Psoas muscle (tissue), 8 donors: ENCODE data around the gene URM1. TPM values are rescaled to one million over a fixed set of nuclear protein-coding genes. Genes with fewer than 3 reads are reported as not detected.

Experiments
- ATAC-seq, 4 donors: fragments of 200-7000 bp; cut with Tn5 transposase; one replicate each; pipeline ENCODE4 v1.9.1; 2020; ENCODE audit warnings: moderate library complexity in 3 of 4, mild to moderate bottlenecking in 2 of 4
- DNase-seq, 2 donors: peaks; one replicate each; pipeline ENCODE4 v3.0.0-alpha.2; 2020
- H3K27ac ChIP-seq: fragments of 200-600 bp; one replicate; pipeline ENCODE4 v1.8.0; 2022
- H3K27me3 ChIP-seq, 3 donors: fragments of 200-600 bp in 1 of 3; one replicate each; pipeline versions ENCODE4 v1.6.1 to v1.8.0; 2013 to 2022; ENCODE audit warnings: low read length in 2 of 3, mild to moderate bottlenecking in 2 of 3, moderate library complexity in 1 of 3; ENCODE audit not compliant: insufficient read depth in 3 of 3
- H3K36me3 ChIP-seq, 2 donors: fragments of 200-600 bp in 1 of 2; one replicate each; pipeline versions ENCODE4 v1.6.1 to v1.8.0; 2013 to 2022; ENCODE audit warnings: low read depth in 1 of 2, mild to moderate bottlenecking in 1 of 2, moderate library complexity in 1 of 2; ENCODE audit not compliant: insufficient read depth in 1 of 2
- H3K4me1 ChIP-seq: fragments of 200-600 bp; one replicate; pipeline ENCODE4 v1.8.0; 2022
- H3K4me3 ChIP-seq: fragments of 200-600 bp; one replicate; pipeline ENCODE4 v1.8.0; 2022; ENCODE audit warnings: mild to moderate bottlenecking
- H3K9me3 ChIP-seq: fragments of 200-600 bp; one replicate; pipeline ENCODE4 v1.8.0; 2022
- WGBS, 3 donors: extraction: QIAGEN DNeasy Blood & Tissue Kit; methylation state at CpG; one replicate each; pipeline versions ENCODE4 v1.1.6 to v1.1.7; 2013; 5-methylcytosine and 5-hydroxymethylcytosine counted together
- intact Hi-C, 2 donors: fragments of 100-400 bp; cut with DNase I; formaldehyde crosslinking; loops; one replicate each; pipeline versions ENCODE4 v1.11.0 to v1.14.2; 2022
- polyA plus RNA-seq, 3 donors: library from polyadenylated mRNA; stranded (reverse); fragments of 200-250 nt; gene quantifications; one replicate each; pipeline ENCODE4 v1.2.3, GENCODE V29; 2013
- total RNA-seq, 4 donors: library from RNA; stranded (reverse); fragmentation: NEBNext Ultra II Directional in 2 of 4; extraction: Animal tissue kit (Norgen Biotek cat#: 25700) in 2 of 4; gene quantifications; one replicate each; pipeline versions ENCODE4 v1.2.1 to v1.2.4, GENCODE V29; 2021 to 2023
- TF ChIP-seq, protein P1 (sequence below): fragments of 200-600 bp; IDR thresholded peaks from one replicate; pipeline ENCODE4 v1.8.0; 2022; ENCODE audit warnings: antibody characterized with exemption
- donor health status: healthy with polysubstance abuse.
- donor health status: DM: no; HTN: no; CAD: no; lungs with moderate emphysema.
- donor health status: Bipolar disorder and iron deficiency.
- donor health status: healthy.
- donor health status: DM: yes; HTN: yes; CAD: no.
- donor health status: DM: no; HTN: no; CAD: no.
- donor health status: DM: no; HTN: no; CAD: no.
- donor health status: DM: yes; HTN: yes; CAD: no.

URM1 gene
- total and polyA plus RNA-seq, 7 donors, result 34.5 to 111 (median 57.9) TPM

DNA sequence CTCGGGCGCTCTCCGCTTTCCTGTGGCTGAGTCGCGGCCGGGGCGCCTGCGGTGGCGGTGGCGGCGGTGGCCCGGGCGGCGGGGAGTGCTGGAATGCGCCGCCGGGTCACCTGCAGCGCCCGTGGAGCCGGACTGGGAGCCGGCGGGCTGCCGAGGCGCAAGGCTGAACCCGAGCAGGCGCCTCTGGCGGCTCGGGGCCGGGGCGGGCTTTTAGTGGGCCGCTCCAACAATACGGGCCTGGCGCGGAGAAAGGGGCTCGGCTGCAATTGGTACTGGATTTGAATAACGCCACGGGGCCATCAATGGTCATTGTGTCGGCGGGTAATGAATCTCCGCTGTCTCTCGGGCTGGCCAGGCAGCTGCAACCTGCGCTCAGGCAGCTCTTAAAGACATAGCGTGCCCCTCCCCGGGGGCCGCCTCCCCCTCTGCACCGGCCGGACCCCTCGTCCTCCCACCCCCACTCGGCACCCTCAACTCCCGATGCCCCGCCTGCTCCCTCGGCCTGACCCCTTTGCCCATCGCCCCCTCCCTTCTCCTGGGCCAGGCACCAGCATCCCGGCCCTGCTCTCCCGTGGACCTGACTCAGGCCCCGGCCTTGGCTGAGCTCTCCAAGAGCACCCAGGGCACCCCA, 22.1 kb downstream of the URM1 start:
- Histone ChIP-seq H3K27me3 (peaks cover 0 to 4% (median 3%) of the 10 kb centered on the region in 3 donors), H3K9me3 (no peaks in the 10 kb centered on the region), H3K27ac (no peak overlapping the region), H3K4me3 (no peak overlapping the region), H3K36me3 (peaks cover 9 to 45% of the 10 kb centered on the region in 2 donors), H3K4me1 (no peaks in the 10 kb centered on the region)
- TF ChIP-seq, protein P1, sequence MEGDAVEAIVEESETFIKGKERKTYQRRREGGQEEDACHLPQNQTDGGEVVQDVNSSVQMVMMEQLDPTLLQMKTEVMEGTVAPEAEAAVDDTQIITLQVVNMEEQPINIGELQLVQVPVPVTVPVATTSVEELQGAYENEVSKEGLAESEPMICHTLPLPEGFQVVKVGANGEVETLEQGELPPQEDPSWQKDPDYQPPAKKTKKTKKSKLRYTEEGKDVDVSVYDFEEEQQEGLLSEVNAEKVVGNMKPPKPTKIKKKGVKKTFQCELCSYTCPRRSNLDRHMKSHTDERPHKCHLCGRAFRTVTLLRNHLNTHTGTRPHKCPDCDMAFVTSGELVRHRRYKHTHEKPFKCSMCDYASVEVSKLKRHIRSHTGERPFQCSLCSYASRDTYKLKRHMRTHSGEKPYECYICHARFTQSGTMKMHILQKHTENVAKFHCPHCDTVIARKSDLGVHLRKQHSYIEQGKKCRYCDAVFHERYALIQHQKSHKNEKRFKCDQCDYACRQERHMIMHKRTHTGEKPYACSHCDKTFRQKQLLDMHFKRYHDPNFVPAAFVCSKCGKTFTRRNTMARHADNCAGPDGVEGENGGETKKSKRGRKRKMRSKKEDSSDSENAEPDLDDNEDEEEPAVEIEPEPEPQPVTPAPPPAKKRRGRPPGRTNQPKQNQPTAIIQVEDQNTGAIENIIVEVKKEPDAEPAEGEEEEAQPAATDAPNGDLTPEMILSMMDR, result no peak
- 81 to 84% (median 82%) methylated on average over 45 to 56 of the region's 56 CpGs for WGBS, 3 donors
- intact Hi-C loops, result no loop called here
- DNase-seq (no peak), ATAC-seq (no peak)

DNA sequence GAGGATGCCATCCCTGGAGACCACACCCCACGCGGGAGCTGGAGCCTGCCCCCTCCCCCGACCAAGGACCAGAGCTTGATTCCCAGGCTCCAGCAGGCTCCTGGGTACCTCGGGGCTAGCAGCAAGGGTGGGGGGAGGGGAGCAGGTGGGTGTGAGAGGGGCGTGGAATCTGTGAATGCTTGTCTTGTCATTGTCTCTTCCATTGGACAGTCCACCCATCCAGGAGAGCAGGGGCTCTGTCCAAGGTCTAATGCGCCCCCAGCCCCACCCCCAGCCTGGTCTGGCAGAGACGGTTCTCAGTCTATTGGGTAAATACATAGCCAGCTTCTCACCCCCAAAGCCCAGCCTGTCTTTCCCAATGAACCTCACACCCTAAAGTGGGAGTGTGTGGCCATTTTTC, 22.8 kb downstream of the URM1 start:
- H3K4me3 ChIP-seq, result no peak overlapping the region
- H3K27me3 ChIP-seq, result peaks cover 0 to 4% (median 3%) of the 10 kb centered on the region in 3 donors
- H3K4me1 ChIP-seq, result no peaks in the 10 kb centered on the region
- H3K36me3 ChIP-seq, result peaks cover 2 to 38% of the 10 kb centered on the region in 2 donors
- TF ChIP-seq, protein P1, result no peak
- no peak overlapping the region for H3K27ac ChIP-seq
- DNase-seq (no peak), ATAC-seq (no peak)
- whole genome bisulfite sequencing, 3 donors, result 51 to 65% (median 63%) methylated on average over 7 of the region's 7 CpGs
- no peaks in the 10 kb centered on the region for H3K9me3 ChIP-seq
- intact Hi-C loops, result no loop called here

GRCh38 chr9:128394379-128395168, 23.4 kb downstream of the URM1 start:
- ATAC-seq, result no peak
- intact Hi-C loops, result no loop called here
- peaks cover 0 to 4% (median 3%) of the 10 kb centered on the region in 3 donors for H3K27me3 ChIP-seq
- H3K4me1 ChIP-seq, result no peaks in the 10 kb centered on the region
- WGBS, 3 donors, result 60 to 65% (median 63%) methylated on average over 9 of the region's 9 CpGs
- TF ChIP-seq, protein P1, result no peak
- peaks cover 0 to 32% of the 10 kb centered on the region in 2 donors for H3K36me3 ChIP-seq
- no peaks in the 10 kb centered on the region for H3K9me3 ChIP-seq
- no peak for DNase-seq
- H3K4me3 ChIP-seq, result no peak overlapping the region
- no peak overlapping the region for H3K27ac ChIP-seq

- TF ChIP-seq, protein P1, result no peak
- Histone ChIP-seq H3K36me3 (peaks cover 0 to 9% of the 10 kb centered on the region in 2 donors), H3K4me1 (no peaks in the 10 kb centered on the region), H3K9me3 (no peaks in the 10 kb centered on the region), H3K27ac (no peak overlapping the region), H3K4me3 (peak overlapping the region; percentile 9), H3K27me3 (peaks cover 0 to 4% (median 3%) of the 10 kb centered on the region in 3 donors)
- no peak for DNase-seq
- 7 to 10% (median 9%) methylated on average over 19 of the region's 19 CpGs for WGBS, 3 donors
- ATAC-seq, result peak in 2 of 4 donors; percentile 27 to 41
- intact Hi-C loops, result no loop called here
Observed at GRCh38 chr9:128396970-128397613, 25.9 kb downstream of the URM1 start.
